MM.1S (cell line): Measurements from ENCODE around the gene NRG3.

ENCODE experiments used
- DNase-seq: peaks from one replicate; pipeline ENCODE4 v3.0.0-alpha.2; 2015
- H2AFZ ChIP-seq: fragments of 300-600 bp; sonication (generic); 2 replicates; pipeline ENCODE4 v1.6.0; 2016; ENCODE audit warnings: antibody characterized with exemption, low read length
- H3F3A ChIP-seq: fragments of 300-600 bp; sonication (generic); 2 replicates; pipeline ENCODE4 v1.6.1; 2016; ENCODE audit warnings: mild to moderate bottlenecking, antibody characterized with exemption, low read length, moderate library complexity, mixed read lengths; ENCODE audit not compliant: insufficient read depth
- H3K27ac ChIP-seq: fragments of 300-600 bp; sonication (generic); 2 replicates; pipeline ENCODE4 v1.5.1; 2016; ENCODE audit warnings: mild to moderate bottlenecking, low read length
- H3K27me3 ChIP-seq: fragments of 300-600 bp; sonication (generic); replicated peaks from 2 replicates; pipeline ENCODE4 v1.6.0; 2016; ENCODE audit warnings: low read length; ENCODE audit not compliant: insufficient read depth
- H3K36me3 ChIP-seq: fragments of 300-600 bp; sonication (generic); replicated peaks from 2 replicates; pipeline ENCODE4 v1.6.1; 2016; ENCODE audit warnings: mild to moderate bottlenecking, low read length, mixed read lengths; ENCODE audit not compliant: insufficient read depth
- H3K4me1 ChIP-seq: fragments of 300-600 bp; sonication (generic); 2 replicates; pipeline ENCODE4 v1.6.1; 2016; ENCODE audit warnings: low read length, mixed read lengths
- H3K4me2 ChIP-seq: fragments of 300-600 bp; sonication (generic); 2 replicates; pipeline ENCODE4 v1.6.0; 2016; ENCODE audit warnings: low read depth, low read length
- H3K4me3 ChIP-seq: fragments of 300-600 bp; sonication (generic); 2 replicates; pipeline ENCODE4 v1.5.1; 2016; ENCODE audit warnings: low read length, mixed read lengths
- H3K79me2 ChIP-seq: fragments of 300-600 bp; sonication (generic); 2 replicates; pipeline ENCODE4 v1.6.1; 2016; ENCODE audit warnings: mixed run types, low read length, mixed read lengths
- H3K9ac ChIP-seq: fragments of 300-600 bp; sonication (generic); 2 replicates; pipeline ENCODE4 v1.6.1; 2016; ENCODE audit warnings: low read length, mixed read lengths
- H3K9me2 ChIP-seq: fragments of 300-600 bp; sonication (generic); replicated peaks from 2 replicates; pipeline ENCODE4 v1.6.1; 2016; ENCODE audit warnings: mild to moderate bottlenecking, low read length, mixed read lengths; ENCODE audit not compliant: insufficient read depth
- H3K9me3 ChIP-seq: fragments of 300-600 bp; sonication (generic); replicated peaks from 2 replicates; pipeline ENCODE4 v1.6.1; 2016; ENCODE audit warnings: mild to moderate bottlenecking, low read length, mixed read lengths; ENCODE audit not compliant: insufficient read depth
- H4K20me1 ChIP-seq: fragments of 300-600 bp; sonication (generic); 2 replicates; pipeline ENCODE4 v1.6.1; 2016; ENCODE audit warnings: mild to moderate bottlenecking, low read length, moderate library complexity, mixed read lengths; ENCODE audit not compliant: insufficient read depth
- EZH2 ChIP-seq: fragments of 300-600 bp; sonication (generic); optimal IDR thresholded peaks from 2 replicates; pipeline ENCODE3; 2017; ENCODE audit warnings: low read depth, mild to moderate bottlenecking, antibody characterized with exemption, low read length, mixed read lengths
- EZH2phosphoT487 ChIP-seq: fragments of 300-600 bp; sonication (generic); IDR thresholded peaks from 2 replicates; pipeline ENCODE4 v1.6.1; 2018; ENCODE audit warnings: antibody characterized with exemption, low read length
- TF ChIP-seq, protein P1 (sequence below): fragments of 300-600 bp; sonication (generic); IDR thresholded peaks from 2 replicates; pipeline ENCODE4 v1.5.1; 2016; ENCODE audit warnings: antibody characterized with exemption, low read length, mixed read lengths

Gene NRG3

DNA sequence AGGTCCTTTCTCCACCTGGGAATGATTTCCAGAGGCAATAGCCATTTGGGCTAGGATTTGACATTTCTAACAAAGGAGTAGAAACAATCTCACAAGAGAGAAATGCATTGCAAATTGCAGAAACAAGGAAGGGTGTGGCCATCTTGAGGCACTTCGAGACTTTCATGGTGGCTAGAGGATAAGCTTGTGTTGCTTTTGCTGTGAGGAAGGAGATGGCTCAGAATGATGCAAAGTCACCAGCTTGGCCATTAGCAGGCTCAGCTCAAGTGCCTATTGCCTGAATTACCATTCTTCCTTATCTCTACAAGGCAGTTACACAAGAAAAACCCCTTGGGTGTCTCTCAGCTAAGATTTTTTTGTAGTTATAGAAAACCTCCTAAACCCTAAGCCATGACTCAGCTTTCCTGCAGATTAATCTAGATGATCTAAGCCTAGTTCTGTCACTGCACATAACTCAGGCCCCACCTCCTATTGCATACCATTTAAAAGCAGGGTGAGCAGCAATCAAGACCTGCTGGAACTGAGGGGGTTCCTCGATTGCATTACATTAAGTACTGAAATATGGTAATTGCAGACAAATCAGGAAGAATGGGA lies 683.1 kb downstream of the NRG3 start:
- TF ChIP-seq, protein P1, sequence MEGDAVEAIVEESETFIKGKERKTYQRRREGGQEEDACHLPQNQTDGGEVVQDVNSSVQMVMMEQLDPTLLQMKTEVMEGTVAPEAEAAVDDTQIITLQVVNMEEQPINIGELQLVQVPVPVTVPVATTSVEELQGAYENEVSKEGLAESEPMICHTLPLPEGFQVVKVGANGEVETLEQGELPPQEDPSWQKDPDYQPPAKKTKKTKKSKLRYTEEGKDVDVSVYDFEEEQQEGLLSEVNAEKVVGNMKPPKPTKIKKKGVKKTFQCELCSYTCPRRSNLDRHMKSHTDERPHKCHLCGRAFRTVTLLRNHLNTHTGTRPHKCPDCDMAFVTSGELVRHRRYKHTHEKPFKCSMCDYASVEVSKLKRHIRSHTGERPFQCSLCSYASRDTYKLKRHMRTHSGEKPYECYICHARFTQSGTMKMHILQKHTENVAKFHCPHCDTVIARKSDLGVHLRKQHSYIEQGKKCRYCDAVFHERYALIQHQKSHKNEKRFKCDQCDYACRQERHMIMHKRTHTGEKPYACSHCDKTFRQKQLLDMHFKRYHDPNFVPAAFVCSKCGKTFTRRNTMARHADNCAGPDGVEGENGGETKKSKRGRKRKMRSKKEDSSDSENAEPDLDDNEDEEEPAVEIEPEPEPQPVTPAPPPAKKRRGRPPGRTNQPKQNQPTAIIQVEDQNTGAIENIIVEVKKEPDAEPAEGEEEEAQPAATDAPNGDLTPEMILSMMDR = no peak
- TF ChIP-seq EZH2 = no peak
- TF ChIP-seq EZH2phosphoT487 = no peak
- Histone ChIP-seq H3K9me2 (no peaks in the 10 kb centered on the region), H3K36me3 (no peaks in the 10 kb centered on the region), H2AFZ (no peak overlapping the region), H3K4me1 (no peaks in the 10 kb centered on the region), H3K9ac (no peak overlapping the region), H4K20me1 (no peaks in the 10 kb centered on the region), H3K4me3 (no peak overlapping the region), H3K9me3 (no peaks in the 10 kb centered on the region), H3K4me2 (no peak overlapping the region), H3F3A (no peaks in the 10 kb centered on the region), H3K27me3 (no peaks in the 10 kb centered on the region), H3K79me2 (no peaks in the 10 kb centered on the region), H3K27ac (no peak overlapping the region)
- no peak for DNase-seq

DNA sequence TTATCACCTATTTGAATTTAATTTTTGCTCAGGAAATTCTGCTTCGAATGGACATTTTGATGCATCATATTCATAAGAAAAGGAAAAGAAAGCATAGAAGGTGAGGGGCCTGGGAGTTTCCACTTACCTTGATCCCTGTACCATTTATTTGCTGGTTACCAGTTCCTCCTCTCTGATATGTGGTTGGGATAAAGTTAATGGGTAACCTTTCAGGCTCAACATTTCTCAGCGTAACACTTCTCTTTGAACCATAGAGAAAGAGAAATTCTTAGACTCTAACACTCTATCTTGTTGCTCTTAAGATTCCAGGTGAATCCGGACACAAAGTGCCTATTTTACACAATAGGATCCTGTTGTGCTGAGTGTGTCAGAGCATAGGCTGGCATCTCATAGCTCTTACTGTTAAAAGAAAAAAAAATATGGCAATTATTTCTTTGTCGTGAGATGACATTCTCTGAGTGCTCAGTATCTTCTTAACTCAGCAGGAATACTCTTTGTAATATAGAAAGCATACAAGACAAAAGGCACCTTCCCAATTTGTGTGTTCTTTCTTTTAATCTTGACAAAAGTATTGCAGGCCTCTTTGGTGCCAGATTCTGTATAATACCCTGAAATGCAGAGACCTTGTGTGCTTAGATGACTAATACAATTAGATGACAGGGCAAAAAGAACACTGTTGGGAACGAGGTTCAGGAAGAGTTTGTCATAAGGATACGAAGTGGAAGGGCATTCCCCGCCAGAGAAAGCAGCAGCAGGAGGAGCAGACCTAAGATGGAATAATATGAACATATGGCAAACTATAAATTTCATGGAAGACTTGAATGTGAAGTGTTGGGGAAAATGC lies 689.6 kb downstream of the NRG3 start:
- TF ChIP-seq EZH2 (no peak), EZH2phosphoT487 (no peak)
- TF ChIP-seq, protein P1 = no peak
- no peak overlapping the region for H3K4me3 ChIP-seq
- no peaks in the 10 kb centered on the region for H3K4me1 ChIP-seq
- no peak overlapping the region for H3K4me2 ChIP-seq
- H3K9me3 ChIP-seq = no peaks in the 10 kb centered on the region
- H3K36me3 ChIP-seq = no peaks in the 10 kb centered on the region
- no peaks in the 10 kb centered on the region for H3F3A ChIP-seq
- H2AFZ ChIP-seq = no peak overlapping the region
- no peaks in the 10 kb centered on the region for H3K9me2 ChIP-seq
- no peak overlapping the region for H3K27ac ChIP-seq
- no peaks in the 10 kb centered on the region for H3K79me2 ChIP-seq
- no peak for DNase-seq
- no peaks in the 10 kb centered on the region for H4K20me1 ChIP-seq
- no peak overlapping the region for H3K9ac ChIP-seq
- no peaks in the 10 kb centered on the region for H3K27me3 ChIP-seq

GRCh38 chr10:82565197-82565575 lies 690.2 kb downstream of the NRG3 start:
- DNase-seq = no peak
- Histone ChIP-seq H3K9me2 (no peaks in the 10 kb centered on the region), H3K4me2 (no peak overlapping the region), H3K4me1 (no peaks in the 10 kb centered on the region), H3K79me2 (no peaks in the 10 kb centered on the region), H3F3A (no peaks in the 10 kb centered on the region), H3K27me3 (no peaks in the 10 kb centered on the region), H4K20me1 (no peaks in the 10 kb centered on the region), H2AFZ (no peak overlapping the region), H3K36me3 (no peaks in the 10 kb centered on the region), H3K27ac (no peak overlapping the region), H3K9ac (no peak overlapping the region), H3K9me3 (no peaks in the 10 kb centered on the region), H3K4me3 (no peak overlapping the region)
- TF ChIP-seq, protein P1 = no peak
- no peak for TF ChIP-seq EZH2phosphoT487
- TF ChIP-seq EZH2 = no peak
